HepG2 (cell line): ENCODE data around the gene U2AF2.

Experiments used
- CBX2 ChIP-seq, 2 experiments: fragments of 200-600 bp in 1 of 2; sonication (generic); formaldehyde crosslinking in 1 of 2; IDR thresholded peaks; 2 replicates each; pipeline versions ENCODE4 v1.7.0 to v1.8.1; 2018 to 2022; ENCODE audit warnings: low read depth in 2 of 2, low read length in 1 of 2, mild to moderate bottlenecking in 1 of 2, missing genetic modification reagents in 1 of 2
- CBX5 ChIP-seq: sonication (generic); formaldehyde crosslinking; IDR thresholded peaks from 2 replicates; pipeline ENCODE4 v1.4.0; 2020; ENCODE audit warnings: missing genetic modification reagents, borderline replicate concordance
- HNRNPUL1 ChIP-seq: fragments of 200-400 bp; formaldehyde crosslinking; IDR thresholded peaks from 2 replicates; pipeline ENCODE4 v1.6.1; 2017; ENCODE audit warnings: low read depth, mild to moderate bottlenecking, low read length, moderate library complexity
- NFE2L2 ChIP-seq: fragments of 150-350 bp; IDR thresholded peaks from 2 replicates; pipeline ENCODE4 v1.6.1; 2014; ENCODE audit warnings: low read length
- RFX5 ChIP-seq: IDR thresholded peaks from 2 replicates; pipeline ENCODE4 v1.6.1; 2011; ENCODE audit warnings: low read depth, low read length, improper control_type of control experiment
- ZNF446 ChIP-seq: sonication (generic); formaldehyde crosslinking; IDR thresholded peaks from 2 replicates; pipeline ENCODE4 v1.5.0; 2020; ENCODE audit warnings: mild to moderate bottlenecking, missing genetic modification reagents
- ZNF83 ChIP-seq: sonication (generic); formaldehyde crosslinking; IDR thresholded peaks from 2 replicates; pipeline ENCODE4 v1.4.0; 2020; ENCODE audit warnings: missing genetic modification reagents, mild to moderate bottlenecking, borderline replicate concordance

DNA sequence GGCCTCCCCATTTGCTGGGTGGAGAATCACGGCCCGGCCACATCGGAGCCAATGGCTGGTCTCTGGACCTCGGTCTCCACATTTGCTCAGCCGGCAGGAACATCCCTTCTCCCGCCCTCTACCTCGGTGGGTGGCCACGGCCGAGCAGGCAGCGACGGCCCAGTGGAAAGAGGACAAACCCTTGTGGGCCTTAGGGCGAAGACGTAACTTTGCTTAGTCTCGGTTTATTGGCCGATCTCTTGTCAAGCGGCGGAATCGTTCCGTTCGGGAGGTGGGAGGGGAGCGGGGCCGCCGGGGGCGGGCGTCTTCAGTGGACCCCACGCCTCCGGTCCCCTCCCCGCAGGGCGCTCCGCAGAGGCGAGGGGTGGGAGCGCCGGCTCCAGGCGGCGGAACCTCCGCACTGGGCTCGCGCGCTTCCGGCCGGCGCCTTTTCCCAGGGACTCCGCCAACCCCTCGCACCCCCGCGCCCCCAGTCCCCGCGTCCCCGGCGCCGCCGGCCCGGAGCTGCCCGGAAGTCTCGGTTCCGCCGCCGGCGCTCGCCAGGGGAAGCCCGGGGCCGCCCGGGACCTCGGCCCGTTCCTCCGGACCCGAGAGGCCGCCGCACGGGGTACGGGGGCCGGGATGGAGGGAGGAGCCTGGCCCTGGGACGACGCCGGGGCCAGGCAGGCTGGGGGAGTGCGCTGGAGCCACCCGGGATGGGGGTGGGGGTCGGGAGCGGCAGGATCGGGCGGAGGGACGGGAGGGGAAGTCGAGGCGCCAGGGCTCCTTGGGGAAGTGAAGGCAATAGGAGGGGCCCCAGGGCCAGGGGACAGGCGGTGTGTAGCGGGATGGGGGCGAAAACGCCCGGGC is 14.0 kb upstream of the U2AF2 start, which contains the start of gene ZNF580:
- TF ChIP-seq ZNF446 (CRISPR knock-in tag): no peak
- TF ChIP-seq CBX2 (IDR thresholded peaks at IDR 0.05; ENCODE audit: low read depth, low read length): no peak
- TF ChIP-seq CBX2 (CRISPR knock-in tag; IDR thresholded peaks at IDR 0.05; ENCODE audit: low read depth): no peak
- TF ChIP-seq RFX5: no peak
- TF ChIP-seq CBX5 (CRISPR knock-in tag): no peak
- TF ChIP-seq ZNF83 (CRISPR knock-in tag): no peak
- TF ChIP-seq NFE2L2: no peak
- TF ChIP-seq HNRNPUL1: no peak
